Tibial nerve (tissue), 4 donors: ENCODE results near the gene C2. TPM values are rescaled to one million over a fixed set of nuclear protein-coding genes. Genes with fewer than 3 reads are reported as not detected.

Experiments
- DNase-seq, 2 donors: peaks; one replicate each; pipeline ENCODE4 v3.0.0-alpha.2; 2019; ENCODE audit warnings: low spot score in 2 of 2
- H3K27ac ChIP-seq, 4 donors: fragments of 200-600 bp; sonication (generic) in 3 of 4; one replicate each; pipeline ENCODE4 v1.5.1; 2017 to 2019; ENCODE audit warnings: mild to moderate bottlenecking in 1 of 4
- H3K27me3 ChIP-seq, 2 donors: fragments of 200-600 bp; sonication (generic) in 1 of 2; one replicate each; pipeline versions ENCODE4 v1.5.1 to v1.6.0; 2017 to 2019
- H3K36me3 ChIP-seq, 3 donors: fragments of 200-600 bp; sonication (generic); one replicate each; pipeline ENCODE4 v1.5.1; 2018 to 2019
- H3K4me1 ChIP-seq, 4 donors: fragments of 200-600 bp; sonication (generic) in 3 of 4; one replicate each; pipeline ENCODE4 v1.5.1; 2017 to 2019
- H3K4me3 ChIP-seq, 4 donors: fragments of 200-600 bp; sonication (generic) in 3 of 4; one replicate each; pipeline ENCODE4 v1.5.1; 2017 to 2019; ENCODE audit warnings: mild to moderate bottlenecking in 1 of 4, moderate library complexity in 1 of 4
- H3K9me3 ChIP-seq, 4 donors: fragments of 200-600 bp; sonication (generic) in 3 of 4; one replicate each; pipeline ENCODE4 v1.5.1; 2017 to 2019
- CTCF ChIP-seq, 5 experiments: fragments of 200-600 bp in 3 of 5; fragments of 450-650 bp in 2 of 5; sonication (generic) in 3 of 5; IDR thresholded peaks; one replicate each; pipeline ENCODE4 v1.5.1; 2016 to 2019; ENCODE audit warnings: antibody characterized with exemption in 5 of 5, mild to moderate bottlenecking in 3 of 5, moderate library complexity in 2 of 5
- EP300 ChIP-seq, 2 donors: sonication (generic); formaldehyde crosslinking; IDR thresholded peaks; one replicate each; pipeline ENCODE4 v1.6.1; 2017; ENCODE audit warnings: antibody characterized with exemption in 2 of 2, mild to moderate bottlenecking in 1 of 2
- POLR2A ChIP-seq, 2 donors: fragments of 450-650 bp; IDR thresholded peaks; one replicate each; pipeline ENCODE4 v1.6.1; 2017; ENCODE audit warnings: antibody characterized with exemption in 2 of 2, mild to moderate bottlenecking in 2 of 2, moderate library complexity in 2 of 2
- WGBS, 2 donors: methylation state at CpG; one replicate each; pipeline ENCODE4 v1.1.5; 2018; 5-methylcytosine and 5-hydroxymethylcytosine counted together
- total RNA-seq, 4 donors: library from RNA; depleted of rRNA; stranded (reverse); fragments of >200 nt; gene quantifications; one replicate each; pipeline ENCODE4 v1.1.0, GENCODE V29; 2016

C2 gene
- total RNA-seq, 4 donors from 2014 or later: 4.6 to 17.4 (median 6.1) TPM

- Histone ChIP-seq H3K27ac (peak overlapping the region in 2 of 4 donors; percentile 43 to 45), H3K4me1 (no peaks in the 10 kb centered on the region), H3K4me3 (no peak overlapping the region), H3K27me3 (no peaks in the 10 kb centered on the region), H3K9me3 (no peaks in the 10 kb centered on the region), H3K36me3 (peaks cover 7 to 100% (median 38%) of the 10 kb centered on the region in 3 donors)
- DNase-seq: no peak
- TF ChIP-seq POLR2A (IDR thresholded peaks at IDR 0.05) (no peak), CTCF (IDR thresholded peaks at IDR 0.05) (no peak), EP300 (IDR thresholded peaks at IDR 0.05) (no peak)
- 69 to 74% methylated on average over 18 of the region's 18 CpGs for WGBS, 2 donors
These were observed 41.0 kb upstream of the C2 start for GRCh38 chr6:31886541-31886991.

GRCh38 chr6:31887173-31888007 is 40.1 kb upstream of the C2 start:
- DNase-seq: no peak
- 85 to 88% methylated on average over 18 to 19 of the region's 19 CpGs for WGBS, 2 donors
- H3K27me3 ChIP-seq: no peaks in the 10 kb centered on the region
- no peak overlapping the region for H3K4me3 ChIP-seq
- TF ChIP-seq POLR2A (IDR thresholded peaks at IDR 0.05) (no peak), CTCF (IDR thresholded peaks at IDR 0.05) (no peak), EP300 (IDR thresholded peaks at IDR 0.05) (no peak)
- H3K36me3 ChIP-seq: peaks cover 7 to 100% (median 42%) of the 10 kb centered on the region in 3 donors
- no peaks in the 10 kb centered on the region for H3K9me3 ChIP-seq
- no peaks in the 10 kb centered on the region for H3K4me1 ChIP-seq
- H3K27ac ChIP-seq: peak overlapping the region in 2 of 4 donors; percentile 36

GRCh38 chr6:31888276-31889258 is 39.0 kb upstream of the C2 start:
- DNase-seq: no peak
- 77 to 81% methylated on average over 36 to 41 of the region's 43 CpGs for WGBS, 2 donors
- H3K27me3 ChIP-seq: no peaks in the 10 kb centered on the region

GRCh38 chr6:31889331-31889972 is 38.1 kb upstream of the C2 start:
- Histone ChIP-seq H3K4me1 (no peaks in the 10 kb centered on the region), H3K27me3 (no peaks in the 10 kb centered on the region), H3K36me3 (peaks cover 0 to 100% (median 30%) of the 10 kb centered on the region in 3 donors), H3K9me3 (no peaks in the 10 kb centered on the region), H3K27ac (no peak overlapping the region), H3K4me3 (no peak overlapping the region)
- 92 to 96% methylated on average over 3 of the region's 3 CpGs for WGBS, 2 donors
- TF ChIP-seq POLR2A (IDR thresholded peaks at IDR 0.05) (no peak), CTCF (IDR thresholded peaks at IDR 0.05) (no peak), EP300 (IDR thresholded peaks at IDR 0.05) (no peak)
- no peak for DNase-seq

More at GRCh38 chr6:31888276-31889258, 39.0 kb upstream of the C2 start:
- Histone ChIP-seq H3K4me1 (no peaks in the 10 kb centered on the region), H3K36me3 (peaks cover 3 to 100% (median 37%) of the 10 kb centered on the region in 3 donors), H3K27ac (peak overlapping the region in 1 of 4 donors; percentile 26), H3K9me3 (no peaks in the 10 kb centered on the region), H3K4me3 (no peak overlapping the region)
- TF ChIP-seq EP300 (IDR thresholded peaks at IDR 0.05) (no peak), CTCF (IDR thresholded peaks at IDR 0.05) (peak; percentile 32 to 61 (median 56)), POLR2A (IDR thresholded peaks at IDR 0.05) (no peak)
